ENCODE data around the gene INIP.

INIP gene
- total RNA-seq, result 36.1 to 38.6 reads per million in 2 donors

DNA sequence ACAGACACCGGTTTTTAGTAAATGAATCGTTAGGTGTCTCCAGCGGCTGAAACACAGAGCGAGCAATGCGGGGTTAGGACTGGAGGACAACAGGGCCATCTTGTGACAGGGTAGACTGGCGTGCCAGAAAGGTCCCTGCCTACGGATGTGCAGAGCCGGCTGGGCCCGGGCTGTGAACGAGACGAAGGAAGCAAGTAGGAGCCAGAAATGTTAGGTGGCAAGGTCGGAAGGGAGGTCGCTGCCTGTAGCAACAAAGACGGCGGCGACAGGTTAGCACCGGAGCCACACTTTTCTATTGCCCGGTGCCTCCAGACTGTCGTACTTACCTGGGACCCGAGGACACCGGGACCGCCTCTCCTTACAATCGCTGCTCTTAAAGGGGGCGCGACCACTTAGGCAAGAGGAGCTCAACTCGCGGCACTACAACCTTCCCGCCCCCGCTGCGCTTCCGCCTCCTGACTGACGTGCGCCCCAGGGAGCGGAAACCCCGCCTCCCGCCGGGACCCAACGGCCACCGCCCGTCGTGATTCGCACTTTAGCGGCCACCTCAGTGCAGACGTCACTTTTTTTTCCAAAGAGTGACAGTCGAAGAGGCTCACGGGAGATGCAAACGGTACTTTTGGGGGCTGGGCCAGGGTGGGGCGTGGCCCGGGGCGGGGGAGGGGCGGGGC lies at the start of gene INIP:
Gene INIP (minus strand): TSS at position 457 of the 671 bp plus-strand sequence. CDS start 1,632 bp downstream, outside the sequence.
- peak; percentile 93 for DNase-seq

DNA sequence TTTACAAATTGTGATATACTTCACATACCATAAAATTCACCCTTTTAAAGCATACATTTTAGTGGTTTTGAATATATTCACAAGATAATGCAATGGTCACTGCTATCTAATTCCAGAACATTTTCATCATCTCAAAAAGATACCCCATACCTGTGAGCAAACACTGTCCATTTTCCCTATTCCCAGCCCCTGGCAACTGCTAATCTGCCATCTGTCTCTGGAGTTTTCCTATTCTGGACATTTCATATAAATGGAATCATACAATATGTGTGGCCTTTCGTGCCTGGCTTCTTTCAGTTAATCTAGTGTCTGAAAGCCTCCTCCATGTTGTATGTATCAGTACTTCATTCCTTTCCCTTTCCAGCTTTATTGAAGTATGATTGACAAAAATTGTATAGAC lies 47.4 kb upstream of the INIP start:
- no peak for DNase-seq

GRCh38 chr9:112764837-112765236 lies 46.9 kb upstream of the INIP start:
- DNase-seq, result no peak

- no peak for DNase-seq
These were observed 46.4 kb upstream of the INIP start for GRCh38 chr9:112764344-112764743.

DNA sequence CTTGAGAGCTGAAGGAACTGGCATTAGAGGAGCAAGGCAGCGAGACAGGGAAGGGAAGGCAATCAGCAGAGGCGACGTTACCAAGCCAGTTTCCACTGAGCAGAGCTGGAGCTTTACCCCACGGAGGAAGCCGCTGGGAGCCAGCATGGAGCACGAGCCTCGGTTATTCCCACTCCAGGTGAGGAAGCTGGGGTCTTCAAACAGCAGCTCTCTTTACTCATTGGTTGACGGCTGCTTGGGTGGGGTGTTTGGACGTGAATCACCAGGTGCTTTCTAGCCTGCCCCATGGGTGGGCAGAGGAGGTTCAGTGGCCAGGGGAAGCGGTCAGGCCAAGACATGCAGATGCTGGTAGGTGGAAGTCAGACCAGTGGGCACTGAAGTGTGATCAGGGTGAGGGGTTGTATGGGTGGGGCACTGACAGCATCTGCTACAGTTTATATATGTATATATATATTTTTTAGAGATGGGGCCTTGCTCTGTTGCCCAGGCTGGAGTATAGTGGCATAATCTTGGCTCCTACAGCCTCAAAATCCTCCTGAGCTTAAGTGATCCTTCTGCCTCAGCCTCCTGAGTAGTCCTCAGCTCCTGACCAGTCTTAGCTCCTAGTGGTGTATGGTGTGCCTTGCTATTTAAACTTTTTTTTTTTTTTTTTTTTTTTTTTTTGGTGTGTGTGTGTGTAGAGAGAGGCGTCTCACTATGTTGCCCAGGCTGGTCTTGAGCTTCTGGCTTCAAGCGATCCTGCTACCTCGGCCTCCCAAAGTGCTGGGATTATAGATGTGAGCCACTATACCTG lies 45.0 kb upstream of the INIP start:
- no peak for DNase-seq

GRCh38 chr9:112761912-112762655 lies 44.2 kb upstream of the INIP start:
- no peak for DNase-seq

DNA sequence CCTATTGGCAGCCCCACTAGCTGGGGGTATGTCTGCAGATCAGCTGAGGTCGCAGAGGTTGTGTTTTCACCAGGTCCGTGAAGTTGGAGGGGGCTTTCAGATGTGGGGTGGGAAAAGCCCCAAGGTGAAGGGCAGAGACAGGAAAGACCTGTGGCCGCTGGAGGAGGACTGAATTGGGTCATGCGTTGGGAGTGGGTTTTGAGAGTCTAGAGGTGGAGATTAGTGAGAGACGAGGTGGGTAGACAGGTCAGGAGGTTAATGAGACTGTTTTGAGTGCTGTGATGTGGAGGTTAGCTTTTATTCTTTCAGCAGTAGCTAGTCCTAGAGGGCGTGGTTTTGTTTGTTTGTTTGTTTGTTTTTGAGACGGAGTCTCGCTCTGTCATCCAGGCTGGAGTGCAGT lies 42.9 kb upstream of the INIP start:
- DNase-seq, result no peak

DNA sequence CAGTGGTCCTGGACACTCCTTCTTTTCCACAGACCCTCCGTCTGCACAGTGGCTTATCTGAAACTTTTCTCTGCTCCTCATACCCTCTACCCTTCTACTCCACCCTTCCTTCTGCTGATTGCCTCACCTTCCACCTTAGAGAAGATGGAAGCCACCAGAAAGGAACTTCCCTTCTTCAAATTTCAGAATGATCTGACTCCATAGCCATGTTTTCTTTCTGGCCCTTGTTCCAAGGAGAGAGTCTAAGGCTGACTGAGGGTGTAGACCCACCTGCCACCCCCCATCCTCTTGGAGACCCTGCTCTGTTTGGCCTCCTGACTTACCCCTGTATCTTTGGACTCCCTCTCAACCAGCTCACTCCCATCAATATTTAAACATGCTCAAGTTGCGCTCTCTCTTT lies 40.0 kb upstream of the INIP start:
- DNase-seq, result no peak

- no peak for DNase-seq
These were observed 39.5 kb upstream of the INIP start for GRCh38 chr9:112757282-112757883.

DNA sequence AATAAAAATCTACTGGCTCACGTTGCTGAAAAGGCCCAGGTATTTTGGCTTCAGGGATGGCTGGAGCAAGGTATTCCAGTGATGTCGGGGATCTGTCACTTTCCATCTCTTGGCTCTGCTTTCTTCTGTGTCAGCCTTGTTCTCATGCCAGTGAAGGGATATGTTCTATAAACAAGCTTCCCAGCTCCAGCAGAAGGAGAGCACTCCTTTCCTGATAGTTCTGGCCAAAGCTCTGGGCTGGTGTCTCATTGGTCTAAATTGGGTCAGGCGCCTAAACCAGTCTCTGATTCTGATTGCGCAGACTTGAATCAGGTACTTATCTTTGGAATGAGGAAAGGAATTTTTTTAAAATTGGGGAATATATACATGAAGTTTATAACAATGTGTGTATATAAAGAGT lies 37.8 kb upstream of the INIP start:
- no peak for DNase-seq

DNA sequence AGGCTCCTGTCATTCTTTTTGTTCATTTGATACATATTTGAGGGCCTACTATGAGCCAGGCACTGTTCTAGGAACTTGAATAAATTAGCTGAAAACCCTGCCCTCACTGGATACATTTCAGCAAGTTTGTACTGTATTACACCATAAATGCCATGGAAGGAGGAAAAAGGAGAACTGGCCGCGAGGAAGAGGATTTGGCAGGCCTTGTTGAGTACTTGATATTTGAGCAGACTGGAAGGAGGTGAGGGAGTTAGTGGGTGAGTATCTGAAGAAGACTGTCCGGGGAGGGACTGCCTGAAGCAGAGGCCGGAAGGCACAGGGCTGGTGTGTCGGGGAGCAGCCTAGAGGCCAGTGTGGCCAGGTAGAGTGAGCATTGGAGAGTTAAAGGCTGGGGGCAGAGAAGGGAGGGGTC lies 37.1 kb upstream of the INIP start:
- DNase-seq, result no peak

- no peak for DNase-seq
These were observed 36.7 kb upstream of the INIP start for GRCh38 chr9:112754578-112754977.

GRCh38 chr9:112753725-112754124 lies 35.8 kb upstream of the INIP start:
- no peak for DNase-seq

GRCh38 chr9:112752334-112753125 lies 34.6 kb upstream of the INIP start:
- no peak for DNase-seq

- DNase-seq, result peak; percentile 42
These were observed 33.3 kb upstream of the INIP start for GRCh38 chr9:112751056-112751795.

DNA sequence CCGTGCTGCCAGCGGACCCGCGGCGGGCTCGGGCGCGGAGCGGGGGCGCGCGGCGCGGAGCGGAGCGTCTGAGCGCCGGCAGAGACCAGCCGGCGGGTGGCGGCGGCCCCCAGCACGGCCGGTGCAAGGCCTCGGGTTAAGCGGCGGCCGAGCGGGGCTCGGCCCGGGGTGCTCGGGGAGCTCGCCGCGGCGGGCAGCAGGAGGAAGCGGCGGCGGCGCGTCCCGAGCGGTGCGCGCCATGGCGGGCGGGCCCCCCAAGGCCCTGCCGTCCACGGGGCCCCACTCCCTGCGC lies 32.8 kb upstream of the INIP start:
- DNase-seq, result no peak

DNA sequence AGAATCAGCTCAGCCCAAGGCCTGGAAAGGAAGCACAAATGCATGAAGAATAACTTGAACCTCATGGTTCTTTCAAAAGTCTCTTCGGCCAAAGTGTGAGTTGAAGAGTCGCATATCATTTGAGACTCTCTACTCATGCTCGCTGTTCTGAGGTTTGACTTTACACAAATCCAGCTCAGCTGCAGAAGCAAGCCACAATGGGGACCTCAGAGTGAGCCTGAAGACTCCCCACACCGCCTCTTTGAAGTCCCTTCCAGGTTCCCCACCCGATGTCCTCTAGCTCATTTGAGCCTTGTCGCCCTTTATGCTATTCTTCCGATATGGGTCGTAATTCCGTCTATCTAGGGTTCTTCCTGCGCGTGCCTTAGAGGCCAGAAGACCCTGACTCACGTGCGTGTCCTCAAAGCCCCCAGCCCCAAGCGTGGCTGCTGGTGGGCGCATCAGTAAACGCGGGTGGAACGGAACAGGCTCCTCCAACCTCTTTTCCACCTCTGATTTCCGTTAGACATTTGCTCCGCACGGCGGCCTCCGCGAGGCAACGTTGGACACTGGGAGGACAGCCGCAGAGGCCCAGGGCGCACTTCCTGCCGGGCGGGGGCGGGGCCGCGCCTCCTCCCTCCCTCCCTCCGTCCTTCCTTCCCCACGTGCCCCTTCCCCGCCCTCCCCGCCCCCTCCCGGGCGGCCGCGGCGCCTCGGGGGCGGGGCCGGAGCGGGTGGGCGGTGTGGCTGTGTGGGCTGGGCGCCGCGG lies 32.3 kb upstream of the INIP start, which contains the start of gene SNX30:
Gene SNX30 (plus strand): TSS at position 745 of the 748 bp plus-strand sequence. CDS start 242 bp downstream, outside the sequence.
- DNase-seq, result peak; percentile 71

DNA sequence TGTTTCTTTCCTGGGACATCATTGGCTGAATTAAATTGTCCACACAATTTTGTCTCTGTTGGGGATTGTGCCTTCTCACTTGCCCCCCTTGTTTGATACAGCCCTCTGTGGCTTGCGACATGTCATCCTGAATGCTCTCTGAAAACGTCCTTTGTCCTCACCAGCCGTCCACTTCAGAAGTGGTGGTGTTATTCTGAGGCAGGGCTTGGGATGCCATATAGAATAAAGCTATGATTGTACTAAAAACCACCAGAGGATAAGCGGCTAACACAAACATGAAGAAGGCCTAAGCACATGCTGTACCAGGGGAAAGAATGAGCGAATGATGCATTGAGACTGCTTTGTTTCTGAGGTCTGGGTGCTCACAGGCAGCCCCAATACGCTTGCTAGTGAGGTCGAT lies 29.2 kb upstream of the INIP start:
- no peak for DNase-seq

DNA sequence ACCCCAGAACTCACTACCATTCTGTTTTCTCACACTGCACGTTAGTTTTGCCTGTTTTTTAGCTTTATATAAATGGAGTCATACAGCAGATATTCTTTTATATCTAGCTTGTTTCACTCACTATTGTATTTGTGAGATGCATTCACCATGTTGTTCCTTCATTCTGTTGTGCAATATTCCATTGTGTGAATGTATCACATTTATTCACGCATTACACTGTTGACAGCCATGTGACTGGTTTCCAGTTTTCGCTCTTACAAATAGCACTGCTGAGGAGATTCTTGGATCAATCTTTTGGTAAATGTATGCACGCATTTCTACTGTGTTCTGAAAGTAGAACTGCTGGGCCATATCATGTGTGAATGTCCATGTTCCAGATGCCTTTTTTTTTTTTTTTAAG lies 26.3 kb upstream of the INIP start:
- no peak for DNase-seq

DNA sequence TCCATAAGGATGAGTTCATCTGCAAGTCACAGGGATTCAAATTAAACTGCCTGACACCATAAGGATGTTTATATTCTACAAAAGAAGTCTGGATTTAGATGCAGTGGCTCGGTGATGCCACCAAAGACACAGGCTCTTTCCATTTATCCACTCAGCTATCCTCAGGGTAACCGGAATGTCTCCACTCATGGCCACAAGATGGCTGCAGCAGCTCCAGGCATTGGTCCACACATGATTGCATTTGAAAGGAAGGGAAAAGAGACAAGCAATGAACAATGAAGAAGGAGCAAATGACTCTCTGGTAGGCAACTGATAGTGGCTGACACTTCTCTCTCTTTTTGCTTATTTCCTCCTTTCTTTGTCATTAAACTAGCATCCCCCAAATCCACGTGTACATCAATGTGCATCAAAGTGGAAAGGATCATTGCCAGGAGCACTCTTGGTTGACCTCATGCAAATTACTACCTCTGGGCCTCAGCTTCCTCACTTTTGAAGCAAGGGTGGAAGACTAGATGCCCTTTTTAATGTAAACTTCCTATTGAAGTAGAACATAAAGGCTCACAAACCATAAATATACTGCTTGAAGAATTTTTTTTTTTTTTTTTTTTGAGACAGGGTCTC lies 25.4 kb upstream of the INIP start:
- DNase-seq, result no peak

Data from activated gamma-delta T cell (primary cell).